Epidermal melanocyte (primary cell): ENCODE data around the gene PRDM10.

Source experiments
- DNase-seq: peaks from one replicate; pipeline ENCODE4 v3.0.0; 2011; ENCODE audit warnings: low spot score; ENCODE audit not compliant: insufficient read length

Gene PRDM10

DNA sequence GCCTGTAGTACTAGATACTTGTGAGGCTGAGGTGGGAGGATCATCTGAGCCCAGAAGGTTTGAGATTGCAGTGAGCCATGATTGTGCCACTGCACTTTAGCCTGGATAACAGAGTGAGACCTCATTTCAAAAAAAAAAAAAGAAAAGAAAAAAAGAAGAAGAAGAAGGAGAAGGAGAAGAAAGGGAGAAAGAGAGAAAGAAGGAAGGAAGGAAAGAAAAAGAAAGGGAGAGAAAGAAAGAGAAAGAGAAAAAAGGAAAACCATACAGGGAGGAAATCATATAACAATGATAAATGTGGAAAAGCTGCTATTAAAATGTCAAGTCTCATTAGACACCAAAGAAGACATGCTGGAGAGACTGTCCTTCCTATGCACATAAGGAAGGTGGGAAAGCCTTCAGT is 5.7 kb upstream of the PRDM10 start:
- no peak for DNase-seq

DNA sequence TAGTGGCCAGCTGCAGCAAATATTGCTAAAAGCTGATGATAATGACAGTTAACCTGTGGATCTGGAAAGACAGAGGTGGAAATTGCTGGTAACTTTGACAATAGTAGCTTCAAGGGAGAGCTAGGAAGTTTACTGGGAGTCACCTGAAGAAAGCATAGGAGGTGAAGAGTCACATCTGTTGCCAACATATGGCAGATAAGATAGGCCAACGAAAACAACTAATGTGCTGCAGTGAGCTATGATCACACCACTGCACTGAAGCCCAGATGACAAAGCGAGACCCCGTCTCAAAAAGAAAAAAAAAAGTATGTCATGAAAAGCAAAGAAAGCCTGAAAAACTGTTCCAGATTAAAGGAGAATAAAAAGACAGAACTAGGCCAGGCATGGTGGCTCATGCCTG is 4.3 kb upstream of the PRDM10 start:
- no peak for DNase-seq

DNA sequence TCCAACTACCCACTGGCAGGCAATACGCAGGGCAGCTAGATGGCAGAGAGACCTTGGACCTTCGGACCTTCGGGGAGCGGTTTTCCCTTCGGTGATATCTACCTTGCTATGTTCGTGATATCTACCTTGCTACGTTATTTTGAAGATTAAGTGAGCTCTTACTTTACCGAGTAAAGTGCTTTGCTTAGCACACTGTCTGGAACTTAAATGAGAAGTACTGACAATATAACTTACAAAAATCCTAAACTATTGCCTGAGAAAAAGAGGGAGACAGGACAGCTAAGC is 1.0 kb upstream of the PRDM10 start:
- no peak for DNase-seq

DNA sequence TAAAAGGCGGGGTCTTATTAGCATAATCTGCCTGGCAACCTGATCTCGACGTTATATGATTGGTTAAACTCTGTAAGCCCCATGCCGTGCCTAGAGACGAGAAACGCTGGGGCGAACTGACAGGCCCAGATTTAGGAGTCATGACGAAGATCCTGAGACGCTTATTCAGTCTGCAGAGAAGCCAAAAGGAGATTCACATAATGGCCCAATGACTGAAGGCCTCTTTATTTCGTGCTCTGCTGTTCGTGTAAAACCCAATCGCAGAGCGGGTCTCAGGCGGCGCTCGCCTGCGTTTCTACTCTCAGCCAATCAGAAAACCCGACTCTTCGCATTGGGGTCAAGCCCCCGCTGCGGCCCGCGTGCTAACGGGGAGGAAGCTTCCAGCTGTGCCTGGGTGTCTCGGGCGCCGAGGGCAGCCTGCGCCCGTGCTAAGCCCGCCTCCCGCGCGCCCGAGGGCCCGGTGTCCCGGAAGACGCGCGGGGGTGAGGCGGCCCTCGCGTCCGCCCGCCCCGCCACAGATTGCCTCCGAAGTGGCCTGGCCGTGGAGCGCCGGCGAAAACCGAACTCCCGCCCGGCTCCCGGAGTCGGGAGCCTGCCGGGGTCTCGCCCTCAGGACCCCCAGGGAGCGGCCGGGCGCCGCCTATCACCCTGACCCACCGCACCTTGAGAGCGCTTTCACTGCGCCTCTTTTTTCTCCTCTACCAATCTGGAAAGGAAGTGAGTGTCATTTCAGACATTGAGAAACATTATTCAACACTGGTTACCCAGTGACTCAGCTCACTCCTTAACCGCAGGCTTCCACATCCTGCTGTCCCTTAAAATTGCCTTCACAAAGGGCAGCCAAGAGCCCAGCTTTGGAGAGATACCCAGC is 446 bp upstream of the PRDM10 start:
- peak; percentile 94 for DNase-seq

DNA sequence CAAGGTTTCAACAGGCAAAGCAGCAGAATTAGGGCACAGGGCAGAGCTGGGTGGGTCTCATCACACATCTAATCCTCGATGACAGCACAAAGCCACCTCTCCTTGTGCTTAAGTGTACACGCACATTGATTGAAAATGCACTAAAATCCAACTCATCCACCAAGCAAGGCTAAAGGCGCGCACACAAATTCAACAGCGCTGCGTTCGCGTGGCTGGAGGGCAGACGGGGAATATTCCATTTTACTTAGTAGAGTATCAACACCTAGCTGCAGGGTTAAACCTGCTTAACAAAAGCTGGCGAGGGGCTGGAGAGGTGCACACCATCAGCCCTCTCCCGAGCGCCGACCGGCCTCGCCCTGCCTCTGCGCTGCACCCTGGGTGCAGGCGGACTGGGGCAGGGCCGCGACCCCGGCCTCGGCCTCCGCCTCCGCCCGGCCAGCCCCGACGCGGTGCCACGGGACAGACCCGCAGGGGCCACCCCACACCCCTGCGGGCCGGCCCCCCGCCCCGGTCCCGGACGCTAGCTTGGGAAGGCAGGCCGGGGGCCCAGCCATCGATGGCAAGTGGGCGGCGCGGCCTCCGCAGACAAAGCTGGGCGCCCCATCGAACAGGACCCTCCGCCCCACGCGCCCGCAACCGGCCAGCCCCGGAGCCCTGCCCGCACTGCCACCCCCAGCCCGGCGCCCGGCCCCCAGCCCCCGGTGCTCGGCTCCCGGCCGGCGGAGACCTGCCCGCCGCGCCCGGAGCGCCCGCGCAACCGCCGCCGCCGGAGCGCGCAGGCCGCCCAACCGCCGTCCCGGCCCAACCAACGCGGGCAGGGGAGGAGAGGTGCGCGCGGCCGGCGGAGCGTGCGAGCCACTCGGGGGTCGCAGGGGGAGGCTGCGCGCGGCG is 929 bp downstream of the PRDM10 start:
- DNase-seq: no peak

DNA sequence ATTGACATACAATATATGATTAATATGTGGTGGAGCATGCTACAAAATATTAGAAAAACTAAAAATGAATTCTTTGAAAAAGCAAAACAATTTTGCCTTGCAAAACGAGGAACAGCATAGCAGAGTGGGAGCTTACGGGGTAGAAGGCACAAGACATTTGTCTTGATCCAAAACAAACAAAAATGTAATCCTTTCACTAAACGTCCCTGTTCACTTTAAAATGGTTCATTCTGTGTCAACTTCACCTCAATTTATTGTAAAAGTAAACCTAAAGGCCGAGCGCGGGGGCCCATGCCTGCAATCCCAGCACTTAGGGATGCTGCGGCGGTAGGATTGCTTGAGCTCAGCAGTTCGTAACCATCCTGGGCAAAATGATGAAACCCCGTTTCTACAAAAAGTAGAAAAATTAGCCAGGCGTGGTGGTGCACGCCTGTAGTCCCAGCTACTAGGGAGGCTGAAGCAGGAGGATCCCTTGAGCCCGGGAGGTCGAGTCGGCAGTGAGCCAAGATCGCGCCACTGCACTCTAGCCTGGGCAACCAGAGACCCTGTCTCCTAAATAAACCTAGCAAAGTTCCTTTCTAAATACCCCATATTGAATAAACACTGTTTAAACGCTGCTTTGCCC is 2.0 kb downstream of the PRDM10 start:
- DNase-seq: no peak

DNA sequence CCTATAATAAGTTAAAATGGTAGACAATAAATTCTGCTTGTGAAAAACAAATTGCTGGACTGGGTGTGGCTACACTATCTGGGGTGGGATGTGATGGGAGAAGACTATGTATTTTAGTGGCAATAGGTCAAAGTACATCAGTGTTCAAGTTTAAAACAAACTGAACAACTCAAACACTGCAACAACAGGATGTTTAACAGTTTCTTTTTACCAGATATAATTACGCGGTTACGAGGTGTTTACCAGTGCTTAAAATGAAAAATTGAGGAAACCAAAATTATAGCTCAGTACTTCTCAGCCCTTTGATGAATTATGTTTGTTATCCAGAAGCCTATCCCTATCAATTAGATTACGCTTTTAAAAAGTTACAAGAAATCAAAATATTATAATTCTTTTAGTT is 3.2 kb downstream of the PRDM10 start:
- no peak for DNase-seq

DNA sequence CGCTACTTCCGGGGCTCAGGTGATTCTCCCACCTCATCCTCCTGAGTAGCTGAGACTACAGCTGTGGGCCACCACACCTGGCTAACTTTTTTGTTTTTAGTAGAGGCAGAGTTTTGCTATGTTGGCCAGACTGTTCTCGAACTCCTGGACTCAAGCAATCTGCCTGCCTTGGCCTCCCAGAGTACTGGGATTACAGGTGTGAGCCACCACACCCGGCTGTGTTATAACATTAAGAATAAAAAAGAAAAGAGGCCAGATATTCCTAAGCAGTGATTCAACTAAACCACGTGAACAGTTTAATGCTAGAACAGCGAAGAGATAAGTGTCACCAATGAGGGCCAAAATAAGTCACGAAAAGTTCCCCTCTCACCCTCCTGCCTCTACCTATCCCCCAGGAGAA is 3.7 kb downstream of the PRDM10 start:
- no peak for DNase-seq

DNA sequence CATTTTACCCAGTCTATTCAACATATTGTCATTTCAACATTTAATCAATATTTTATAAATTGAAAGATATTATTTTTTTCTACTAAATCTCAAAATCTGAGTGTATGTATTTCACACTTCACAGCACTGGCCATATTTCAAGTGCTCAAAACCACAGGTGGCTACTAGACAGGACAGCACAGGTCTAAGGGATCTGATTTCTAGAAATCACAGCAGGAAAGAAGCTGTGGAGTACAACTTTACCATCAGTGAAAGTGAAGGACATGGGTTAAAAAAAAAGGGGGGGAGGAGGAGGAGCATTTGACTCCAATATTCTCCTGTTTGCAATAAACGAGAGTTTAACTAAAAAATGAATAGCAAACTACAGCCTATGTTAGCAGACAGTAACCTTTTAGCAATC is 4.5 kb downstream of the PRDM10 start:
- DNase-seq: no peak

DNA sequence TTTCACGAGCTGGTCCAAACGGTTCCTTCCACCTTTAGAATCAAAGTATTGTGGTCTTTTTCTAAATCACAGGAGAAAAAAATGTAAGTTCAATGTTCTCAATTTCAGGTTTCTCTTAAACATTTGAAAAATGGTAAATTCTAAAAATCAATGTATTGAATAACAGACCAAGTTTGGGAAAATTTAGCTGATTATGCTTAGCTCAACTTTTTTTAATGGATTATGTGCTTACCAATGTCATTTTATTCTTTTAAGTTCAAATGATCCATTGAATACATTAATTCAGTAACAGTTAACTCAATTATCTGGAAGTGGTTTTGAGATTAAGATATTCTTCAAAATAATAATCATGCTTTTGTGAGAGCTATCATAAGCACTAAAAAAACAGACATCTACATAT is 5.1 kb downstream of the PRDM10 start:
- no peak for DNase-seq

DNA sequence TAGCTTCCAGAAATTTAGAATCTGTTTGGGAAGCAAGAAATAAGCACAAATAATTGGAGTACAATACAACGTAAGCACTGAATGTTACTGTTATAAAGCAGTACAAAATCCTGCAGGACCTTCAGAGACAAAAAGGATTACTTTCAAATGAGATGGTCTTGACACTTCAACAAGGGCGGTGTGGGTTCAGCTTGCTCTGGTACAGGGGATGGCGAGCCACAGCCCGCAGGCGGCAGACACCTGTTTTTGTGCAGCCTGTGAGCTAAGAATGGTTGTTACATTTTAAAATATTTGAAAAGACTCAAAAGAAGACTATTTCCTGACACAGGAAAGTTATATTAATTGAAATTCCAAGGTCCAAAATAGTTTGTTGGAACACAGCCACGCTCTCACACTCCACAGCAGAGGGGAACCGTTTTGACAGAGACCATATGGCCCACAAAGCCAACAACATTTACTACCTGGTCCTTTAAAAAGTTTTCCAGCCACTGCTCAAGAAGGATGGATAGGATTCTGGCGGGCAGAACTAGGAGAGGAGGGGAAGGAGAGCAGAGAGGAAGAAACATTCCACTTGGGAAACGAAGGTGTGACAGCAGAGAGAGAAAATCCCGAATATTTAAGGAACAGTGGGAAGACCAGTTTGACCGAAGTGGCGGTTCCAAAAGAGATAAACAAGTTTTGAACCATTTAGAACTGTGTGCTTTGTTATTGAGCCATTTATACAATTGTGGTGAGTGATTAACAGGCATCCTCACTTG is 6.3 kb downstream of the PRDM10 start:
- DNase-seq: no peak

DNA sequence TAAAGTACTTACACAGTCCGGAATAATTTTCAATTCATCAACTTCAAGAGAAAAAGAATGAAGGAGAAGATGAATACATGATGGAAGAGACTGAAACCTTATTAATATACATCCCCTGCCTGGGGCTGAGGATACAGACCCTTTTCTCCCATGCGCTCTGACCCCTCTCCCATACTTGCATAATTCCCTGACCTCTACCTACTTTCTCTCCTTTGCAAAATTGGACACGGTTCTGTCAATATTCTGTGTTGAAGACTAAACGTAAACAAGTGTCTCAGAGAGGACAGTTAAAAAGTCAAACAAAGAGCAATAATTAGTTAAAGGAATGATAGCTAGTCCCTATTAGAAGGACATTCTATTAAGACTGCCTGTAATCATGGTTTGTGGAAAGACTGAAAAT is 7.5 kb downstream of the PRDM10 start:
- no peak for DNase-seq

DNA sequence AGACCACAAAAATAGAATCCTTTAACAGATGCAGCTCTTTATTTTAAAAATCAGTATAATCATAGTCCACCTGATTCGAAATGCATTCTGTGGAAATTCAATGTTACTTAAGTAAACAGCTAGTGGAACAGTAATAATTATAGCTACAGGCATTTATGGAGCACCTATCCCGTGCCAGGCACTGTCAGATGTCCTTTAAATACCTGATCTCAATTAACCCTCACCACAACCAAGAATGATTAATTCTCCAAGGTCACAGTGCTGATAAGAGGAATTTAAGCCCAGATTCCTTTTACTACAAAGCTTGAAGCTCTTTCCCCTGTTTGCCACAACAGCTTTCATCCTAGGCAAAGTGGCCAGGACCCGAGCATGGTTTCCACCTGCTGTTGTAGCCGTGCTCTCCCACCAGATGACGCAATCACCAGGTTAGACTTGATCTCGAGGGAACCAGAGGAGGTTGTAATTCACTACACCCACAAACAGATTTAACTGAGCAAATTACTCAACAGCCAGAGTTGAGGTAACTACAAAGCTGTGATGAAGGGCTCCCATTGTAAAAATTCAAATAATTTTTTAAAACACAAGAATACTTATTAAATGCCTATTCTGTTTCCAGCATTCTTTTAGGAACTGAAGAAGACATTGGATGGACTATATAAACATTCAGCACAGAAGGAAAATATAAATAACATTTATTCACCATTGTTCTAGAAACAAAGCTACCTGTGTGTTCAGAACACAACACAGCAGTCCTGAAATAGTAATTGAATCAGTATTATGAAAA is 10.3 kb downstream of the PRDM10 start:
- DNase-seq: no peak

DNA sequence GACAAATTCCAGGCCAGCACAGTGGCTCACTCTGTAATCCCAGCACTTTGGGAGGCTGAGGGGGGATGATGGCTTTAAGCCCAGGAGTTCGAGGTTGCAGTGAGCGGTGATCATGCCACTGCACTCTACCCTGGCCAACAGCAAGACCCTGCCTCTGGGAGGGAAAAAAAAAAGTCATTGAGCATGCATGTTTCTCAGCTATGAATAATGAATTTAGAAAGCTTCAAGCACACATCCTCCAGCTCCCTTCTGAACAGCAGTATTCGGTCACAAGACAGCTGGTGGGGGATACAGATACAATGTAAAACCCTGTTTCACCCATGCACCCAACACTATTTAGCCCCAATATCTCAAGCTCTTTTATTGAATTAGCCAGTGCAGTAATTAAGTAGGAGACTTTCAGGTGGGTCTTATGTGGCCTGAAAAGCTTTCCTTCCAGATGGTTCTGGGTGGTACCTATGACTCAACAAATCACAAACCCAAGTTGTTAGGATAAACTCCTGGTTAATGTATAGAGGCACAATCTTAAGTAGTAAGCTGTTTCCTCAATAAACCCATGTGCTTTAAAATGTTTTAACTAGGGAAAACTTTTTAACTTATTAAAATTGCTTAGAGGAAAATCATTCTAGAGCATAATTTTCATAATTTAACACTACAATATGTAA is 13.4 kb downstream of the PRDM10 start:
- DNase-seq: no peak

DNA sequence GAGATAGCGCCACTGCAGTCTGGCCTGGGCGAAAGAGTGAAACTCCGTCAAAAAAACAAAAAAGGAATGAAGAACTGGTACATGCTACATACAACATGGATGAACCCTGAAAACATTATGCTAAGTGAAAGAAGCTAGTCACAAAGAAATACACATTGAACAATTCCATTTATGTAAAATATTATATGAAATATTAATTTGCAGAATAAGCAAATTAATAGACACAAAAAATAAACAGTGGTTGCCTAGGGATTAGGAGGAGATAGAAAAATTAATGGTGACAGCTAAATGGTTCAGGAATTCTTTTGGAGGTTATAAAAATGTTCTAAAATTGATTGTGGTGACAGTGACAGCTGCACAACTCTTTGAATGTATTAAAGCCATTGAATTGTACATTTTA is 14.7 kb downstream of the PRDM10 start:
- no peak for DNase-seq

DNA sequence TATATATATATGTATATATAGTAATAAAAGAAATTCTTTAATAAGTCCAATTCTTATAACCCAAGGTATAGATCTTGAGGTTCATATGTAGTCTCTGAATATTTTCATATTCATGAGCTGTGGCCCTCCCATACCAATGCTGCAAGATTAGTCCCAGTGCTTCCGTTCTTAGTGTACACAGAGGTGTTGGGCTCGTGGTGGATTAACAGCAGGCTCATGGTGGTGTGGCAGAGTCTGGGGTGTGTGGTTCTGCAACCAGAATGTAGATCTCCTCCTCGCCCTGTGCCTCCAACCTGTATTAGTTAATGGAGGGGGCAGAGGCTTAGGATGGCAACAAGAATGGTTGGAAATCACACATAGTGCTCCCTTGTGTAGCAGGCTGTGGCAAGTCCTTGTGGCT is 16.8 kb downstream of the PRDM10 start:
- no peak for DNase-seq

DNA sequence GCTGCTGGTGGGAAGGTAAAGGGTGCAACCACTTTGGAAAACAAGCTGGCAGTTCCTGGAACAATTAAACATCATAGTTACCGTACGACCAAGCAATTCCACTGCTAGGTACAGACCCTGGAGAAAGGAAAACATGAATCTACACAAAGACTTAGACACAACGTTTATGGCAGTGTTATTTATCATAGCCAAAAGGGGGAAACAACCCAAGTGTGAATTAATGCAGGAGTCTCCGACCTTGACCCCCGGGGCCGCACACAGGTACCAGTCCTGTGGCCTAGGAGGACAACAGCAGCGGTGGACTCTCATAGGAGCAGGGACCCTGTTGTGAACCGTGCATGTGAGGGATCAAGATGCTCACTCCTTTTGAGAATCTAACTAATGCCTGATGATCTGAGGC is 22.5 kb downstream of the PRDM10 start:
- no peak for DNase-seq

DNA sequence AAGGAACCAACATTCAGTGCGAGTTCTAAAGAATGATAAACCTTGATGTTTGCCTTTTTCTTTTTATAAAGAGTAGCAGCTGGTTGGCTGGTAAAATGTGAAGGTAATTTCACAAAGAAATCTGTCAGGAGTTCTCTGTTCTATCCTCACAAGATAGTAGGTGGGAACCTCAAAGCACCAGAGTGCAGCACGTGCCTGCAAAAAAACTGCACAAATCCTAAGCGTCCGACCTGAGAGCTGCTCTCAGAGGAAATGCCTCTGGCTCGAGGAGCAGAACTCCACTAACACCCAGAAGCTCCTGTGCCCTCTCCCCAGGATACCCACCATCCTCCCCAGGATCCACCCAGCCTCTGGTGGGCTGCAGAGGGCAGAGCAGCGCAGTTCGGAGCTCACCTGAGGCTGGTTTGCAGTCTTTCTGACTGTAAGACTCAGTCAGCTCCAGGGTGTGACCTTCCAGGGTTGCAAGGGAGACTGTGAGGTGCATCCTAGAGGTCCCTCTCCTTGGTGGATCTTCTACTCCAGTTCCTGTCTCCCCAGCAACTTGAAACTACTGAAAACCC is 23.5 kb downstream of the PRDM10 start:
- no peak for DNase-seq

DNA sequence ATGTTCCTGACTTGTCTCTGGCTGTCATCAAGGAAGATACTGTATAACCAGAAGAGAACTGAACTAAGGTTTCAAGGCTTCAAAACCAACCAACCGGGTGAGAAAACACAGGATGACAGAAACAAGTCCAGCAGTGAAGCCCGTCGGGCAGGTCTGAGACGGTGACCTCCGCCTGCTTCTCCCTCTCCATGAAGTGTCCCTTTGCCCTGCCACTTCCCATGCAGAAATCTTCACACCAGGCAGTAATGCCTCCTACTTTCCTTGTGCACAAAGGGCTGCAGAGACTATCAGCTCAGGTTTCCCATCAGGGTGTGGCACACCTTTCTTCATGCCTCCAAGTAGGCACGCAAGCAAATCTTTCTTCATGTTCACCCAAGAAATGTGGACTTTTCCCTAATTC is 24.2 kb downstream of the PRDM10 start:
- no peak for DNase-seq

DNA sequence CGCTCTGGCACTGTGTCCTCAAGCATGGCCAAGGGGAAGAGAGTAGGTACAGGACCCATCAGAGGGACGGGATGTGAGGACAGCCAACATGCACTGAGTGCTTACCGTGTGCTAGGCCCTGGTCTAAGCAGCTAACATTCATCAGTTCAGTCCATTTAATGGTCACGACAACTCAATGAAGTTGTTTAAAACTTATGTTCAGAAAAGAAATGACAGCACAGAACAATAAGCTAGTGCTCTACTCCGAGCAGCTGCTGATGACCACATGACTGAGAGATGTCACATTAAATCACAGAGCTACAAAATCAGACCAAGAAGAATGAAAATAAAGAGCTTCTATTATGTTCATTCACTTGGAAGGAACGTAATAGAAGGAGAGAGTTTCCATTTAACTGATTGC is 26.3 kb downstream of the PRDM10 start:
- peak; percentile 49 for DNase-seq
